HepG2 (cell line): Measurements from ENCODE around the gene PRDX5. TPM values are rescaled to one million over a fixed set of nuclear protein-coding genes. Genes with fewer than 3 reads are reported as not detected.

Experiments
- ATAC-seq: fragments of 200-7000 bp; cut with Tn5 transposase; 3 replicates; pipeline ENCODE4 v1.9.1; 2020; ENCODE audit warnings: mild to moderate bottlenecking, moderate library complexity
- BruUV-seq: library from RNA; stranded (reverse); fragments of 400-500 nt; replicated peaks from 2 replicates; lab custom pipeline; 2021; lab: Mats Ljungman, UMichigan
- CTCF ChIA-PET: fragments of 300-600 bp; formaldehyde crosslinking; extraction: SDS; loops from one replicate; lab custom pipeline; 2021; ENCODE audit warnings: low total read pairs, inconsistent platforms, low intra/inter-chr PET ratio; lab: Yijun Ruan, JAX
- POLR2A ChIA-PET: fragments of 350-600 bp; sonication (Branson Sonifier 250); formaldehyde crosslinking; loops from one replicate; lab custom pipeline; 2020; ENCODE audit warnings: antibody characterized with exemption, inconsistent platforms; lab: Yijun Ruan, JAX
- DNase-seq: peaks from one replicate; pipeline ENCODE4 v3.0.0-alpha.2; 2015; ENCODE audit warnings: low spot score
- FAIRE-seq: peaks from 3 replicates; lab custom pipeline; 2011; peaks lifted over from hg19 to GRCh38; lab: Jason Lieb, UNC
- H2AFZ ChIP-seq: one replicate; pipeline ENCODE4 v1.6.1; 2011; ENCODE audit warnings: low read length, inconsistent platforms
- H3K27ac ChIP-seq: fragments of 300-600 bp; 3 replicates; pipeline ENCODE4 v1.8.0; 2011; ENCODE audit warnings: mixed run types, mild to moderate bottlenecking, mixed read lengths, low read length, inconsistent platforms; ENCODE audit not compliant: insufficient read depth; ENCODE audit errors: extremely low read length
- H3K27me3 ChIP-seq, 2 experiments: fragments of 200-600 bp in 1 of 2; 2 replicates in 1 of 2; 3 replicates in 1 of 2; pipeline versions ENCODE4 v1.6.0 to v1.8.0; 2011; ENCODE audit warnings: low read length in 2 of 2, mild to moderate bottlenecking in 2 of 2, moderate library complexity in 2 of 2, inconsistent platforms in 1 of 2; ENCODE audit not compliant: insufficient read depth in 2 of 2, control insufficient read depth in 1 of 2
- H3K36me3 ChIP-seq, 2 experiments: fragments of 200-600 bp in 1 of 2; replicated peaks in 1 of 2; 2 replicates in 1 of 2; 3 replicates in 1 of 2; pipeline versions ENCODE4 v1.5.1 to v1.8.0; 2011; ENCODE audit warnings: low read length in 2 of 2, inconsistent platforms in 1 of 2; ENCODE audit not compliant: insufficient read depth in 2 of 2, control insufficient read depth in 1 of 2
- H3K4me1 ChIP-seq: 2 replicates; pipeline ENCODE4 v1.5.1; 2012; ENCODE audit warnings: low read length, inconsistent platforms; ENCODE audit not compliant: insufficient read depth
- H3K4me2 ChIP-seq: 2 replicates; pipeline ENCODE4 v1.6.0; 2011; ENCODE audit warnings: low read depth, low read length, inconsistent platforms
- H3K4me3 ChIP-seq, 3 experiments: fragments of 200-600 bp in 1 of 3; sonication (generic), shearing (Covaris generic) in 1 of 3; replicated peaks in 1 of 3; 2 replicates each; pipeline ENCODE4 v1.5.1; 2011 to 2016; ENCODE audit warnings: low read length in 3 of 3, inconsistent platforms in 2 of 3, low read depth in 2 of 3, mild to moderate bottlenecking in 2 of 3, control low read depth in 1 of 3, mixed read lengths in 1 of 3; ENCODE audit not compliant: insufficient read depth in 1 of 3
- H3K79me2 ChIP-seq: one replicate; pipeline ENCODE4 v1.6.1; 2011; ENCODE audit warnings: low read length, inconsistent platforms; ENCODE audit not compliant: insufficient read depth
- H3K9ac ChIP-seq: 2 replicates; pipeline ENCODE4 v1.6.0; 2011; ENCODE audit warnings: mild to moderate bottlenecking, low read depth, low read length, inconsistent platforms; ENCODE audit not compliant: insufficient read depth
- H3K9me3 ChIP-seq: 2 replicates; pipeline ENCODE4 v1.5.1; 2012; ENCODE audit warnings: mild to moderate bottlenecking, low read length
- H4K20me1 ChIP-seq: 2 replicates; pipeline ENCODE4 v1.6.0; 2011; ENCODE audit warnings: inconsistent platforms, mild to moderate bottlenecking, low read length, moderate library complexity; ENCODE audit not compliant: insufficient read depth
- DNMT1 ChIP-seq: sonication (generic); formaldehyde crosslinking; IDR thresholded peaks from 2 replicates; pipeline ENCODE4 v1.5.1; 2020; ENCODE audit warnings: mild to moderate bottlenecking, missing genetic modification reagents
- HOXD1 ChIP-seq: sonication (generic); formaldehyde crosslinking; IDR thresholded peaks from 2 replicates; pipeline ENCODE4 v1.5.0; 2020; ENCODE audit warnings: missing genetic modification reagents
- JDP2 ChIP-seq: sonication (generic); formaldehyde crosslinking; IDR thresholded peaks from 2 replicates; pipeline ENCODE4 v1.8.1; 2022; ENCODE audit warnings: missing genetic modification reagents, borderline replicate concordance
- JUND ChIP-seq: sonication (generic); formaldehyde crosslinking; IDR thresholded peaks from 2 replicates; pipeline ENCODE4 v1.8.0; 2022; ENCODE audit warnings: mild to moderate bottlenecking, missing genetic modification reagents
- KMT2A ChIP-seq: sonication (generic); formaldehyde crosslinking; IDR thresholded peaks from 2 replicates; pipeline ENCODE4 v1.4.0; 2020; ENCODE audit warnings: missing genetic modification reagents
- MEIS1 ChIP-seq: sonication (generic); formaldehyde crosslinking; IDR thresholded peaks from 2 replicates; pipeline ENCODE4 v1.9.0; 2021; ENCODE audit warnings: mild to moderate bottlenecking, missing genetic modification reagents, moderate library complexity, borderline replicate concordance
- PAWR ChIP-seq: sonication (generic); formaldehyde crosslinking; IDR thresholded peaks from 2 replicates; pipeline ENCODE4 v1.4.0; 2020; ENCODE audit warnings: missing genetic modification reagents, mild to moderate bottlenecking, borderline replicate concordance
- TAF15 ChIP-seq: fragments of 200-400 bp; formaldehyde crosslinking; IDR thresholded peaks from one replicate; pipeline ENCODE4 v1.6.1; 2018; ENCODE audit warnings: mild to moderate bottlenecking, low read depth, low read length; ENCODE audit not compliant: poor library complexity, severe bottlenecking
- ZBTB7B ChIP-seq: sonication (generic); formaldehyde crosslinking; IDR thresholded peaks from 2 replicates; pipeline ENCODE4 v1.4.0; 2020; ENCODE audit warnings: missing genetic modification reagents
- ZNF329 ChIP-seq: sonication (generic); formaldehyde crosslinking; IDR thresholded peaks from 2 replicates; pipeline ENCODE4 v1.9.0; 2021; ENCODE audit warnings: low read depth, mild to moderate bottlenecking, missing genetic modification reagents
- ZNF543 ChIP-seq: sonication (generic); formaldehyde crosslinking; IDR thresholded peaks from 2 replicates; pipeline ENCODE4 v1.4.0; 2020; ENCODE audit warnings: mild to moderate bottlenecking, missing genetic modification reagents
- ZNF567 ChIP-seq: sonication (generic); formaldehyde crosslinking; IDR thresholded peaks from 2 replicates; pipeline ENCODE4 v1.8.1; 2023; ENCODE audit warnings: mild to moderate bottlenecking, missing genetic modification reagents, borderline replicate concordance
- ZNF605 ChIP-seq: sonication (generic); formaldehyde crosslinking; IDR thresholded peaks from 2 replicates; pipeline ENCODE4 v1.8.0; 2022; ENCODE audit warnings: mild to moderate bottlenecking, missing genetic modification reagents
- WGBS: methylation state at CpG from one replicate; pipeline ENCODE4 v1.1.6; 2017; ENCODE audit warnings: low lambda C conversion rate; 5-methylcytosine and 5-hydroxymethylcytosine counted together
- in situ Hi-C: cut with HindIII; loops from 2 replicates; pipeline ENCODE4 v1.10.0; 2017; ENCODE audit warnings: low pct_unique_long_range_greater_than_20kb; ENCODE audit not compliant: extremely low pct_ligation_motif_present
- intact Hi-C: fragments of 100-400 bp; cut with micrococcal nuclease; formaldehyde crosslinking; loops from one replicate; pipeline ENCODE4 v1.10.0; 2022; ENCODE audit not compliant: unreplicated experiment
- polyA plus RNA-seq, 8 experiments: library from polyadenylated mRNA; depleted of rRNA in 3 of 8; stranded (reverse) in 7 of 8; unstranded in 1 of 8; fragments of >200 nt; fragmentation: Illumina TruSeq in 4 of 8; extraction: Trizol in 4 of 8; gene quantifications; 2 replicates each; pipeline versions ENCODE4 v1.2.1 to v1.2.3, GENCODE V29; 2011 to 2016; ENCODE audit warnings: low read depth in 4 of 8, missing spikeins in 1 of 8, mixed read lengths in 1 of 8; ENCODE audit not compliant: insufficient read depth in 1 of 8
- total RNA-seq, 5 experiments: library from RNA; depleted of rRNA; stranded (reverse); fragments of >200 nt; fragmentation: Illumina TruSeq; extraction: Trizol; gene quantifications; 2 replicates each; pipeline ENCODE4 v1.2.3, GENCODE V29; 2016; ENCODE audit warnings: low read depth in 1 of 5
- TF ChIP-seq, protein P1 (sequence below): sonication (generic); formaldehyde crosslinking; IDR thresholded peaks from 2 replicates; pipeline ENCODE4 v1.4.0; 2020; ENCODE audit warnings: missing genetic modification reagents, low read depth, mild to moderate bottlenecking, borderline replicate concordance
- TF ChIP-seq, protein P2 (sequence below): IDR thresholded peaks from 2 replicates; pipeline ENCODE4 v1.4.0; 2020; ENCODE audit warnings: mild to moderate bottlenecking, missing genetic modification reagents

The PRDX5 gene
- total and polyA plus RNA-seq, 2 of the 13 experiments (the other 11 are each of a cell fraction or from before 2014, with no cell fraction given) = 215 to 311 TPM

- TF ChIP-seq, protein P1, sequence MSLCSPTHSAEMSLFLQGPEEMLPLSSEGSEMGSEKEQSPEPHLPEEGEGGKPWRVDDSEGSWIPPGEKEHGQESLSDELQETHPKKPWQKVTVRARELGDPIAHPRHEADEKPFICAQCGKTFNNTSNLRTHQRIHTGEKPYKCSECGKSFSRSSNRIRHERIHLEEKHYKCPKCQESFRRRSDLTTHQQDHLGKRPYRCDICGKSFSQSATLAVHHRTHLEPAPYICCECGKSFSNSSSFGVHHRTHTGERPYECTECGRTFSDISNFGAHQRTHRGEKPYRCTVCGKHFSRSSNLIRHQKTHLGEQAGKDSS (CRISPR knock-in tag) = no peak
- TF ChIP-seq KMT2A (CRISPR knock-in tag) = no peak
- TF ChIP-seq, all 625 proteins: peak for 26
Measured at GRCh38 chr11:64353715-64354506, 36.0 kb downstream of the PRDX5 start (continued).

DNA sequence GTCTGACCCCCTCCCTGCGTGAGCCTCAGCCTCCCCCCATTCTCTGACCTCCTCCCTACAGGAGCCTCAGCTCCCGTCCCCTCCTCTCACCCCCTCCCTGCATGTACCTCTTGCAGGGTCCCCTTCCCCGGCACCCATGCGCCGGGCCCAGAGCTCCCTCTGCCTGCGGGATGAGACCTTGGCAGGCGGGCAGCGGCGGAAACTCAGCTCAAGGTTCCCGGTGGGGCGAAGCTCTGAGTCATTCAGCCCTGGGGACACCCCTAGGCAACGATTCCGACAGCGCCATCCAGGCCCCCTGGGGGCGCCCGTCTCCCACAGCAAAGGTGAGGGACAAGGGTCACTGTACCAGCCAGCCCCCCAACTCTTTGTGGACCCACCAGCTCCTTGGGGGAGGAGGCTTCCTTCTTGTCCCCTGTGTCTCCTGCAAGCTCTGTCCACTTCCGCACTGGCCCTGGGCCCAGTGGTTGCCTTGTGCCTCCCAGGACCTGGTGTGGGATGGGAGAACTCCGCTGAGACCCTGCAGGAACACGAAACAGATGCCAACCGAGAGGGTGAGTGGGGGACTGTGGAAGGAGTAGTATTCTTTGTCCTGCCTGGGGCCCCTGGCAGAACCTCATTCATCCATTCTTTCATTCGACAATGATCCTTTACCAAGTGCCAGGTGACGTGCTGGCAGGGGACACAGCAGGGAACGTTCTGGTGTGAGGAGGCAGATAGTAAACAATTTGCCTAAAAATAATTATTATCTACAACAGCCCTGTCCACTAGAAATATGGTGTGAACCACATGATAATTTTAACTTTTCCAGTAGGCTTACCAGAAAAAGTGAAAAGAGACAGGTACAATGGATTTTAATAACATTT is 37.4 kb downstream of the PRDX5 start:
- Histone ChIP-seq H3K9ac (peak overlapping the region; percentile 67), H3K27me3 (peaks cover 0 to 26% of the 10 kb centered on the region in 2 experiments; a peak in 2 of 5 replicates), H3K9me3 (no peaks in the 10 kb centered on the region), H2AFZ (no peak overlapping the region), H3K27ac (peak overlapping the region; percentile 42), H3K4me2 (peak overlapping the region; percentile 99), H3K4me1 (peaks cover 56% of the 10 kb centered on the region), H3K36me3 (no peaks in the 10 kb centered on the region; a peak in 1 of 5 replicates), H4K20me1 (no peaks in the 10 kb centered on the region), H3K4me3 (peak overlapping the region; percentile 53 to 78 (median 56)), H3K79me2 (no peaks in the 10 kb centered on the region)
- FAIRE-seq = peak; percentile 64
- in situ Hi-C loops (no loop called here), intact Hi-C loops (no loop called here)
- peak; percentile 72 for ATAC-seq
- CTCF ChIA-PET = interaction anchor here (0.7 to 1.2 kb wide), 5 partner anchors 10 to 49 kb away, joined by 3 to 4 read pairs (median 3); partner anchors contain the start of genes PRDX5 and TRMT112
- BruUV-seq = TSS peak; percentile 67
- 10% methylated on average over 14 of the region's 23 CpGs for WGBS
- peak; percentile 79 for DNase-seq
- POLR2A ChIA-PET = interaction anchor here (0.6 to 6.5 kb wide), 12 partner anchors 8 to 1380 kb away, joined by 3 to 61 read pairs (median 4); partner anchors contain the start of genes ESRRA, PRDX5, RTN3 and TRMT112
- TF ChIP-seq ZNF543 (CRISPR knock-in tag) (peak; percentile 30; the same call in 1 of the 2 replicates), ZNF329 (CRISPR knock-in tag) (no peak), HOXD1 (0 out of 2 replicates have a peak, but pooled peaks have one; percentile 45), MEIS1 (CRISPR knock-in tag) (no peak; the same call in 1 of the 2 replicates), ZNF567 (CRISPR knock-in tag) (no peak), TAF15 (peak; percentile 66), JDP2 (CRISPR knock-in tag) (no peak), ZNF605 (CRISPR knock-in tag) (peak; percentile 52; the same call in 1 of the 2 replicates), PAWR (no peak), ZBTB7B (CRISPR knock-in tag) (peak; percentile 92), DNMT1 (CRISPR knock-in tag) (no peak; the same call in 1 of the 2 replicates), JUND (CRISPR knock-in tag) (peak; percentile 64; the same call in 1 of the 2 replicates)
- TF ChIP-seq, protein P2, sequence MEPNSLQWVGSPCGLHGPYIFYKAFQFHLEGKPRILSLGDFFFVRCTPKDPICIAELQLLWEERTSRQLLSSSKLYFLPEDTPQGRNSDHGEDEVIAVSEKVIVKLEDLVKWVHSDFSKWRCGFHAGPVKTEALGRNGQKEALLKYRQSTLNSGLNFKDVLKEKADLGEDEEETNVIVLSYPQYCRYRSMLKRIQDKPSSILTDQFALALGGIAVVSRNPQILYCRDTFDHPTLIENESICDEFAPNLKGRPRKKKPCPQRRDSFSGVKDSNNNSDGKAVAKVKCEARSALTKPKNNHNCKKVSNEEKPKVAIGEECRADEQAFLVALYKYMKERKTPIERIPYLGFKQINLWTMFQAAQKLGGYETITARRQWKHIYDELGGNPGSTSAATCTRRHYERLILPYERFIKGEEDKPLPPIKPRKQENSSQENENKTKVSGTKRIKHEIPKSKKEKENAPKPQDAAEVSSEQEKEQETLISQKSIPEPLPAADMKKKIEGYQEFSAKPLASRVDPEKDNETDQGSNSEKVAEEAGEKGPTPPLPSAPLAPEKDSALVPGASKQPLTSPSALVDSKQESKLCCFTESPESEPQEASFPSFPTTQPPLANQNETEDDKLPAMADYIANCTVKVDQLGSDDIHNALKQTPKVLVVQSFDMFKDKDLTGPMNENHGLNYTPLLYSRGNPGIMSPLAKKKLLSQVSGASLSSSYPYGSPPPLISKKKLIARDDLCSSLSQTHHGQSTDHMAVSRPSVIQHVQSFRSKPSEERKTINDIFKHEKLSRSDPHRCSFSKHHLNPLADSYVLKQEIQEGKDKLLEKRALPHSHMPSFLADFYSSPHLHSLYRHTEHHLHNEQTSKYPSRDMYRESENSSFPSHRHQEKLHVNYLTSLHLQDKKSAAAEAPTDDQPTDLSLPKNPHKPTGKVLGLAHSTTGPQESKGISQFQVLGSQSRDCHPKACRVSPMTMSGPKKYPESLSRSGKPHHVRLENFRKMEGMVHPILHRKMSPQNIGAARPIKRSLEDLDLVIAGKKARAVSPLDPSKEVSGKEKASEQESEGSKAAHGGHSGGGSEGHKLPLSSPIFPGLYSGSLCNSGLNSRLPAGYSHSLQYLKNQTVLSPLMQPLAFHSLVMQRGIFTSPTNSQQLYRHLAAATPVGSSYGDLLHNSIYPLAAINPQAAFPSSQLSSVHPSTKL (CRISPR knock-in tag) = peak; percentile 55
